Measurements from ENCODE around the gene SORBS2. TPM values are rescaled to one million over a fixed set of nuclear protein-coding genes. Genes with fewer than 3 reads are reported as not detected.

The SORBS2 gene
- total and polyA plus RNA-seq, 2 donors (not counting 1 experiment from before 2014, with no cell fraction given) = 0.33 to 3.0 TPM

- Histone ChIP-seq H4K20me1 (ENCODE audit: control insufficient read depth, extremely low read depth, insufficient read depth, low read length) (no peaks in the 10 kb centered on the region), H3K79me2 (ENCODE audit: control insufficient read depth, insufficient read depth, low read length) (no peaks in the 10 kb centered on the region), H2AFZ (ENCODE audit: low read length) (no peak overlapping the region), H3K36me3 (ENCODE audit: control insufficient read depth, insufficient read depth, low read length) (no peaks in the 10 kb centered on the region), H3K9me3 (ENCODE audit: control insufficient read depth, insufficient read depth, low read depth, low read length) (no peaks in the 10 kb centered on the region), H3K27ac (ENCODE audit: insufficient read depth, low read length) (no peak overlapping the region), H3K9ac (ENCODE audit: insufficient read depth, low read length) (no peak overlapping the region), H3K27me3 (ENCODE audit: control insufficient read depth, insufficient read depth, low read length) (no peaks in the 10 kb centered on the region), H3K4me3 (replicated peaks in 1 of 4; ENCODE audit: control extremely low read depth in 1 of 4, insufficient read depth in 1 of 4, low read depth in 3 of 4, low read length in 4 of 4) (no peak overlapping the region), H3K4me1 (ENCODE audit: control insufficient read depth, extremely low read depth, insufficient read depth, low read length) (no peaks in the 10 kb centered on the region), H3K4me2 (ENCODE audit: extremely low read depth, insufficient read depth, low read length) (no peak overlapping the region)
- no peak for DNase-seq (ENCODE audit: low read depth in 2 of 2)
- no peak for TF ChIP-seq EZH2 (IDR thresholded peaks at IDR 0.05; ENCODE audit: low read length, missing control alignments)
- no peak for TF ChIP-seq CTCF (conservative IDR thresholded peaks at IDR 0.05 in 1 of 2, IDR thresholded peaks at IDR 0.05 in 1 of 2; ENCODE audit: low read depth in 1 of 2, low read length in 2 of 2)
These were observed 28.4 kb downstream of the SORBS2 start for GRCh38 chr4:185783574-185783973.

GRCh38 chr4:185782523-185782922, 29.5 kb downstream of the SORBS2 start:
- Histone ChIP-seq H2AFZ (ENCODE audit: low read length) (no peak overlapping the region), H4K20me1 (ENCODE audit: control insufficient read depth, extremely low read depth, insufficient read depth, low read length) (no peaks in the 10 kb centered on the region), H3K9ac (ENCODE audit: insufficient read depth, low read length) (no peak overlapping the region), H3K4me2 (ENCODE audit: extremely low read depth, insufficient read depth, low read length) (no peak overlapping the region), H3K4me1 (ENCODE audit: control insufficient read depth, extremely low read depth, insufficient read depth, low read length) (no peaks in the 10 kb centered on the region), H3K27ac (ENCODE audit: insufficient read depth, low read length) (no peak overlapping the region), H3K79me2 (ENCODE audit: control insufficient read depth, insufficient read depth, low read length) (no peaks in the 10 kb centered on the region), H3K27me3 (ENCODE audit: control insufficient read depth, insufficient read depth, low read length) (no peaks in the 10 kb centered on the region), H3K9me3 (ENCODE audit: control insufficient read depth, insufficient read depth, low read depth, low read length) (no peaks in the 10 kb centered on the region), H3K4me3 (replicated peaks in 1 of 4; ENCODE audit: control extremely low read depth in 1 of 4, insufficient read depth in 1 of 4, low read depth in 3 of 4, low read length in 4 of 4) (no peak overlapping the region), H3K36me3 (ENCODE audit: control insufficient read depth, insufficient read depth, low read length) (no peaks in the 10 kb centered on the region)
- TF ChIP-seq CTCF (conservative IDR thresholded peaks at IDR 0.05 in 1 of 2, IDR thresholded peaks at IDR 0.05 in 1 of 2; ENCODE audit: low read depth in 1 of 2, low read length in 2 of 2) = no peak
- TF ChIP-seq EZH2 (IDR thresholded peaks at IDR 0.05; ENCODE audit: low read length, missing control alignments) = no peak
- peak; percentile 17 to 68 for DNase-seq (ENCODE audit: low read depth in 2 of 2)

GRCh38 chr4:185781555-185782215, 30.3 kb downstream of the SORBS2 start:
- Histone ChIP-seq H3K4me1 (ENCODE audit: control insufficient read depth, extremely low read depth, insufficient read depth, low read length) (no peaks in the 10 kb centered on the region), H3K27ac (ENCODE audit: insufficient read depth, low read length) (no peak overlapping the region), H3K36me3 (ENCODE audit: control insufficient read depth, insufficient read depth, low read length) (no peaks in the 10 kb centered on the region), H2AFZ (ENCODE audit: low read length) (no peak overlapping the region), H3K9me3 (ENCODE audit: control insufficient read depth, insufficient read depth, low read depth, low read length) (no peaks in the 10 kb centered on the region), H3K4me2 (ENCODE audit: extremely low read depth, insufficient read depth, low read length) (no peak overlapping the region), H4K20me1 (ENCODE audit: control insufficient read depth, extremely low read depth, insufficient read depth, low read length) (no peaks in the 10 kb centered on the region), H3K4me3 (replicated peaks in 1 of 4; ENCODE audit: control extremely low read depth in 1 of 4, insufficient read depth in 1 of 4, low read depth in 3 of 4, low read length in 4 of 4) (no peak overlapping the region), H3K79me2 (ENCODE audit: control insufficient read depth, insufficient read depth, low read length) (no peaks in the 10 kb centered on the region), H3K9ac (ENCODE audit: insufficient read depth, low read length) (no peak overlapping the region), H3K27me3 (ENCODE audit: control insufficient read depth, insufficient read depth, low read length) (no peaks in the 10 kb centered on the region)
- TF ChIP-seq CTCF (conservative IDR thresholded peaks at IDR 0.05 in 1 of 2, IDR thresholded peaks at IDR 0.05 in 1 of 2; ENCODE audit: low read depth in 1 of 2, low read length in 2 of 2) (no peak), EZH2 (IDR thresholded peaks at IDR 0.05; ENCODE audit: low read length, missing control alignments) (no peak)
- no peak for DNase-seq (ENCODE audit: low read depth in 2 of 2)

Data from fibroblast of lung (primary cell).